ENCODE results near the gene SUGCT.

Gene SUGCT

DNA sequence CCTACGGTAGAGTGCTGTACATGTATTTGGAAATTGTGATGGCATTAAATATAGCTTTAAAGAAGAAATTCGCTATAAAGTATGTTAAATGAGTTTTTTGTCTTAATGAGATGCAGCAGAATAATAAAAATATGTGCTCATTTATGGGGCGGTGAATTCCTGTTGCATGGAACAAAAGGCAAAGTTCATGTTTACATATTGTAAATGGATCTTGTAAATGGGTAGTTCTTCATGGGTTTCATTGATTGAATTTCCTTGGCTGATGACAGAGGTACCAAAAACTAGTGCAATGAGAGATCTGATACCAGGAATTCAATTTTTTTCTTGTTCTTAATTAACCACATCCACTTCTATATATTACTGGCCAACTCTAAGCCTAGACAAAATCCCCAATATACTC is 284.2 kb downstream of the SUGCT start:
- DNase-seq = no peak

GRCh38 chr7:40419806-40420205 is 285.0 kb downstream of the SUGCT start:
- no peak for DNase-seq

GRCh38 chr7:40421433-40421832 is 286.6 kb downstream of the SUGCT start:
- DNase-seq = no peak

- DNase-seq = no peak
Measured at GRCh38 chr7:40425696-40426095, 290.9 kb downstream of the SUGCT start.

- DNase-seq = no peak
Measured at GRCh38 chr7:40428421-40428820, 293.6 kb downstream of the SUGCT start.

GRCh38 chr7:40429826-40430225 is 295.0 kb downstream of the SUGCT start:
- DNase-seq = no peak

- no peak for DNase-seq
Measured at GRCh38 chr7:40432046-40432445, 297.2 kb downstream of the SUGCT start.

- DNase-seq = no peak
Measured at GRCh38 chr7:40436710-40437109, 301.9 kb downstream of the SUGCT start.

DNA sequence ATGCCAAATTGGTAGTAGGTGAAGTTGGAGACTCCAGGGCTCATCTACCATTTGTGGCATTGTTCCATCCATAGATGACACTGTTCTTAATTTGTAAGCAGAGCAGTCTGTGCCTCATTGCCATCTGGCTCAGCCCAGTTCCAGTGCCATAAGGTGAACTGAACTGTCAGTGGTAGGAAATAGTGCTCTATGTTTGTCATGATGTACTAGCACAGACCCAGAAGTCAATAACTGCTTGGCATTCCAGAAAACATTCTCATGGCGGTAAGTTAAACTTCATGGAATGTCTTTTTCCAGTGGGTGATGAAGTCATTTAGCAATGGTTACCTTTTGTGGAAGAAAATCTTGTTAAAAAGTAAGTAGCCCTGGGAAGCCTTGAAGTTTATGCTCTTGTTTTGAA is 302.7 kb downstream of the SUGCT start:
- DNase-seq = no peak

DNA sequence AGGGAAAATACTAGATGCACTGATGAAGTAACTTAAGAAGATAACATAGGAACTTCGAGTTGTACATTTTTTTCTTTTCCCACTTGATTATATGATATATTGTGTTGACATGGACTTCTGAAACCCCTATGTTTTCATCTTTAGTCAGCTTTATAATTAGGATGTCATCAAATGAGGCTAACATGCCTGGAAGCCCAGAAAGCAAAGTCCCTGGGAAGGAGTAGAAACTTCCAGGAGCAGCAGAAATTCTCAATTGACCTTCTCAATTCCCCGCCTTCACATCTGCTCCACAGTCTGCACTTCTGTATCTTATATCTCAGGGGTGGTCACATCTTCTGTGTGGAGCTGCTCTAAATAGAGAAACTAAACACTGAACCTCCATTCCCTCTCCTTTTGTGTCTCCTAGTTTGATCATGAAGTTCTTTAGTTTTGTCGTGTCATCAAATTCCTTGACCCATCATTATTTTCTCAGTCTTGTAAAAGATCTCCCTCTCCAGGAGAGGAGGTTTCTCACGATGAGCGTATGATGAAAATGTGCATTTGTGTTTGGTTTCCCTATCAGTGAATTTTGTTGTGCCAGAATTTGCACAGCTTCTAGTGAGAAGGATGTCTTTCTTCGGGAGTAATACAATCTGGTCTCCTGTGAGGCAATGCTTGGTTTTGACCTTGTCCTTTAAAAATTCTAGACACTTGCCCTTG is 303.3 kb downstream of the SUGCT start:
- no peak for DNase-seq

- no peak for DNase-seq
Measured at GRCh38 chr7:40439686-40440085, 304.9 kb downstream of the SUGCT start.

DNA sequence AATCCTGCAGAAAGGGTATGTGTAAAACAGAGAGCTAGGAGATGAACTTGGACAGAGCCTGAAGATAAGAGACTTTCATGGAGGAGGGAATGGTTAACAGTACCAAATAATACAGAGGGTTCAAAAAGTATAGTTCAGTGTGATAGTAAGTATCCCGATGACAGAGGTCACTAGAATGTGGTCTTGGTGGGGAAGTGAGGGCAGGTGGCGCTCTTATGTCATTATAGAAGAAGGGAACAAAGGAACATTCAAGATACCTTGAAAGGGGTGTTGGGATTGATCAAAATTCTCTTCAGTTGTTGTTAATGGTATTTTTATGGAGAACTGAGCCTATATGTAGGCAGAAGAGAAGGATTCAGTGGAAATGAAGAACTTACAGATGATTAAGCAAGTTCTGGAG is 312.5 kb downstream of the SUGCT start:
- no peak for DNase-seq

- DNase-seq = no peak
Measured at GRCh38 chr7:40455485-40455884, 320.7 kb downstream of the SUGCT start.

DNA sequence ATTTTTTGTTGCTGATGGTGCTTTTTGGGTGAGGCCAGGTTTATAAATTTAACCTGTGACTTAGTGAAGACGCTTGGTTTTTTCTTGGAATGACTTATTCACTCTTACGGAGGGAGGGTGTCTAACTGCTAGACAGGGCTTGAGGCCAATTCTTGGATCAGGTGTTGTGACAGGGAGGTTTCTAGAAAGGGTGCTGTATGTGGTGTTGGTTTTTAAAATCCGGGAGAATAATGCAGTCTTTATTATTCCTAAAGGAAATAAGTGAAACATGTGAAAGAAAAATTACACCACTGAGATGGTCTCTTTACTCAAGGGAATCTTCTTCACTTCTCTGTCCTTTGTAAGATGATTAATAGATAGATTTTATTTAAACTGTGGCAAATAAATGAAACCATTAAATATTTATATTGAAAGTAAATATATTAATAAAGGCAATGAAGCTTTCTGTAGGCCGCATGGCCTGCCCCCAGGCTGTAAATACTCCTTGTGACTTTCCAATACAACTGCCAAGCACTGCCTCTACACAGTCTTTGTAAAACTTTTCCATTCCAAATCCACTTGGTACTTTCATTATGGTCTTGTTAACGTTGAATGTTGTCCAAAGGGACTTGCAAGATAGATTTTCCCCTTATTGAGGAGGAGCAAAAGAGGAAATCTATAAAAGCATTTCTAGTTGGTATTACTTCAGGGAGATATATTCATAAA is 323.1 kb downstream of the SUGCT start:
- DNase-seq = no peak

- no peak for DNase-seq
Measured at GRCh38 chr7:40463446-40463845, 328.6 kb downstream of the SUGCT start.

GRCh38 chr7:40468891-40469864 is 334.4 kb downstream of the SUGCT start:
- DNase-seq = no peak

DNA sequence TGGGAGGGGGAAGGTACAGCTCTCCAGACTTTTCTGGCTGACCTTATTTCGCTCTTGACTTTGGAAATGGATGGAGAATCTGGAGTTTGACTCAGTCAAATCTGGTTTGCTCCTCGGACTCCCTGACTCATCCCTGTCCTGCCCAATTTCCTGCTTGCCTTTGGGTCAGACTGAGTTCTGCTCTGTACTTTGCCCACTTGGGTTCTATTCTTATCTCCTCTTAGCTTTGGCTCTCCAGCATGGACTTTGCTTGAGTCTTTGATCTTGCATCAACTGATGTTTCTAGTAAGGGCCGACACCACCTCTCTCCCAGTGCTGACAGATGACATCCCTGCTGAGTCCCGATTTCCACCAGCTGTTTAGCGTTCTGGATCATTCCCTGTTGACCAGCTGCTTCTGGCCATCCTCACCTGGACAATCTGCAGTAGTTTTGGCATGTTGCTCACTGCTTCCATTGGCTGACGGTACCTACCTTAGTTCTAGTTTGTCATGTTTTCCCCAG is 335.3 kb downstream of the SUGCT start:
- no peak for DNase-seq

DNA sequence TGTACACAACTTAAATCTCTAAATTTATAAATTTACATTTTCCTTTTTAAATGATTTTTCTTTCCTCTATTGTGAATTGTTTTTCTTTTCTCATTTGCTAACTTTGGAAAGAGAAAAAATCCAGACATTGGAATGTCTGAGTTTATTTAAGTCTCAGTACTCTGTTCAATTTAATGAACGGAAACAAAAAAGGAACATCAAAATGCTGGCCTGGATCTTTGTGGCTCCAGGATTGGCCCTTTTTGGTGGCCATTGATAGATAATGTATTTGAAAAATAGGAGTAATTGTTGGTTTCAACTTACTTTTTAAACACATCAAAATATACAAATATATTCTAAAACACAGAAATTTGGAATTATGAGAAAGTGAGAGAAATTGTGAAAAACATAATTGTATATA is 336.0 kb downstream of the SUGCT start:
- no peak for DNase-seq

DNA sequence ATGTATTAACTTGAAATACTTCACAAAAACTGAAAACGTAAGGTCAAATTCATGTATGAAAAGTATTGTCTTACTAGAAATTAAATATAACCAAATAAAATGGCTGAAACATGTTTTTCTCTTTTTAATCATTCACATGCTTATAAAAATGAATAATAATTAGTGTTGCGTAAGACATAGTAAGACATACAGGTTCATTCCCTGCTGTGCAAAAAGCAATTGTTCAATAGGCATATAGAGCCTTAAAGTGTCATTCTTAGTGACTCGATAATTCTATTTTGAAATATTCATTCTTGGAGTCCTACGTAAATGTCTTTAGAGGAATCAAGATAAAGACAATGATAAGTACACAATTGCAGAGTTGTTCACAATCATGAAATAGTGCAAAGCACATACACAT is 337.1 kb downstream of the SUGCT start:
- DNase-seq = no peak

GRCh38 chr7:40474790-40475680 is 340.2 kb downstream of the SUGCT start:
- DNase-seq = no peak

GRCh38 chr7:40475681-40475982 is 340.8 kb downstream of the SUGCT start:
- DNase-seq = no peak

DNA sequence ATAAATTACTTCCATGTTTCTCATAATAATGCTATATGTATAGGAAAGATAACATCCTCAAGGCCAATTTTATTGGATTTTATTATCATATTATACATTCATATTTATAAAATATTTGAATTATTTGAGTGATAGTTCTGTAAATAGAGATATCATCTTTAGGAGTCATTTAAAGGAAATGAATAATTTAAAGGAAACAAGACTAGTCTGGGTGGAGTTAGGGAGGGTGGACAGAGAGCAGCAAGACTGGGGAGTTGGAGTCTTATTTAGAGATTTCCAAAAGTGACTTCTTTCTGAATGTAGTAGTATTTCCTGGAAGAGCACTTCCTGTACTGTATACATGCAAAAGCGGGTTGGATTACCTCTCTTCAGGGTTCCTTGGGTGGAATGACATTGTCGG is 342.3 kb downstream of the SUGCT start:
- no peak for DNase-seq

- no peak for DNase-seq
Measured at GRCh38 chr7:40482845-40483244, 348.0 kb downstream of the SUGCT start.

Data from CD4-positive, alpha-beta T cell treated with Interleukin-4 for 1 hour (primary cell).